ENCODE measurements around the gene SLC6A12. TPM values are rescaled to one million over a fixed set of nuclear protein-coding genes. Genes with fewer than 3 reads are reported as not detected.
"Not testable (repeated sequence)": the region's sequence is repeated elsewhere in the genome, so short reads cannot be mapped to it uniquely, and the experiment has no call there.

Gene SLC6A12
- total RNA-seq, 1 donor from 2014 or later = not detected

GRCh38 chr12:237026-237815, 23.3 kb upstream of the SLC6A12 start:
- Histone ChIP-seq H3K9me3 (ENCODE audit: control insufficient read depth in 3 of 3, low read length in 3 of 3) (peaks cover 0 to 2% (median 0%) of the 10 kb centered on the region in 3 donors), H3K9ac (ENCODE audit: low read depth in 1 of 3, low read length in 3 of 3) (no peak overlapping the region), H3K36me3 (ENCODE audit: control insufficient read depth in 3 of 3, insufficient read depth in 3 of 3, low read length in 3 of 3) (no peaks in the 10 kb centered on the region), H3K27me3 (ENCODE audit: control insufficient read depth in 3 of 3, insufficient read depth in 3 of 3, low read length in 3 of 3) (peaks cover 0 to 6% (median 0%) of the 10 kb centered on the region in 3 donors), H3K4me1 (ENCODE audit: control insufficient read depth in 3 of 3, insufficient read depth in 3 of 3, low read length in 3 of 3) (peaks cover 17 to 20% (median 17%) of the 10 kb centered on the region in 3 donors), H3K4me3 (ENCODE audit: low read length in 3 of 3) (no peak overlapping the region), H3K27ac (ENCODE audit: low read depth, low read length) (no peak overlapping the region)

GRCh38 chr12:236445-236844, 22.5 kb upstream of the SLC6A12 start:
- Histone ChIP-seq H3K36me3 (ENCODE audit: control insufficient read depth in 3 of 3, insufficient read depth in 3 of 3, low read length in 3 of 3) (no peaks in the 10 kb centered on the region), H3K4me3 (ENCODE audit: low read length in 3 of 3) (no peak overlapping the region), H3K27ac (ENCODE audit: low read depth, low read length) (no peak overlapping the region)

GRCh38 chr12:235967-236366, 22.0 kb upstream of the SLC6A12 start:
- H3K36me3 ChIP-seq (ENCODE audit: control insufficient read depth in 3 of 3, insufficient read depth in 3 of 3, low read length in 3 of 3); H3K27ac ChIP-seq (ENCODE audit: low read depth, low read length); H3K9me3 ChIP-seq (ENCODE audit: control insufficient read depth in 3 of 3, low read length in 3 of 3); H3K9ac ChIP-seq (ENCODE audit: low read depth in 1 of 3, low read length in 3 of 3); H3K27me3 ChIP-seq (ENCODE audit: control insufficient read depth in 3 of 3, insufficient read depth in 3 of 3, low read length in 3 of 3); H3K4me3 ChIP-seq (ENCODE audit: low read length in 3 of 3): not testable (repeated sequence)
- H3K4me1 ChIP-seq (ENCODE audit: control insufficient read depth in 3 of 3, insufficient read depth in 3 of 3, low read length in 3 of 3) = peaks cover 19 to 31% (median 19%) of the 10 kb centered on the region in 3 donors

More at GRCh38 chr12:236445-236844, 22.5 kb upstream of the SLC6A12 start:
- Histone ChIP-seq H3K9me3 (ENCODE audit: control insufficient read depth in 3 of 3, low read length in 3 of 3) (peaks cover 0 to 2% (median 0%) of the 10 kb centered on the region in 3 donors), H3K9ac (ENCODE audit: low read depth in 1 of 3, low read length in 3 of 3) (no peak overlapping the region), H3K27me3 (ENCODE audit: control insufficient read depth in 3 of 3, insufficient read depth in 3 of 3, low read length in 3 of 3) (peaks cover 0 to 2% (median 0%) of the 10 kb centered on the region in 3 donors), H3K4me1 (ENCODE audit: control insufficient read depth in 3 of 3, insufficient read depth in 3 of 3, low read length in 3 of 3) (peaks cover 19 to 27% (median 19%) of the 10 kb centered on the region in 3 donors)

GRCh38 chr12:234891-235415, 21.0 kb upstream of the SLC6A12 start:
- Histone ChIP-seq H3K9ac (ENCODE audit: low read depth in 1 of 3, low read length in 3 of 3) (no peak overlapping the region), H3K36me3 (ENCODE audit: control insufficient read depth in 3 of 3, insufficient read depth in 3 of 3, low read length in 3 of 3) (no peaks in the 10 kb centered on the region), H3K27me3 (ENCODE audit: control insufficient read depth in 3 of 3, insufficient read depth in 3 of 3, low read length in 3 of 3) (peaks cover 0 to 4% (median 0%) of the 10 kb centered on the region in 3 donors), H3K4me3 (ENCODE audit: low read length in 3 of 3) (no peak overlapping the region), H3K4me1 (ENCODE audit: control insufficient read depth in 3 of 3, insufficient read depth in 3 of 3, low read length in 3 of 3) (peaks cover 19 to 33% (median 19%) of the 10 kb centered on the region in 3 donors), H3K9me3 (ENCODE audit: control insufficient read depth in 3 of 3, low read length in 3 of 3) (peaks cover 0 to 2% (median 0%) of the 10 kb centered on the region in 3 donors), H3K27ac (ENCODE audit: low read depth, low read length) (no peak overlapping the region)

- Histone ChIP-seq H3K4me3 (ENCODE audit: low read length in 3 of 3) (peak overlapping the region in 1 of 3 donors; percentile 17), H3K27me3 (ENCODE audit: control insufficient read depth in 3 of 3, insufficient read depth in 3 of 3, low read length in 3 of 3) (peaks cover 0 to 4% (median 0%) of the 10 kb centered on the region in 3 donors), H3K4me1 (ENCODE audit: control insufficient read depth in 3 of 3, insufficient read depth in 3 of 3, low read length in 3 of 3) (peaks cover 19 to 36% (median 19%) of the 10 kb centered on the region in 3 donors), H3K36me3 (ENCODE audit: control insufficient read depth in 3 of 3, insufficient read depth in 3 of 3, low read length in 3 of 3) (no peaks in the 10 kb centered on the region), H3K9ac (ENCODE audit: low read depth in 1 of 3, low read length in 3 of 3) (no peak overlapping the region), H3K9me3 (ENCODE audit: control insufficient read depth in 3 of 3, low read length in 3 of 3) (peaks cover 0 to 2% (median 0%) of the 10 kb centered on the region in 3 donors), H3K27ac (ENCODE audit: low read depth, low read length) (peak overlapping the region; percentile 59)
These were observed 20.1 kb upstream of the SLC6A12 start for GRCh38 chr12:234019-234418.

GRCh38 chr12:233615-233968, 19.6 kb upstream of the SLC6A12 start:
- Histone ChIP-seq H3K4me3 (ENCODE audit: low read length in 3 of 3) (peak overlapping the region in 2 of 3 donors; percentile 17 to 43), H3K9me3 (ENCODE audit: control insufficient read depth in 3 of 3, low read length in 3 of 3) (peaks cover 0 to 2% (median 0%) of the 10 kb centered on the region in 3 donors), H3K27me3 (ENCODE audit: control insufficient read depth in 3 of 3, insufficient read depth in 3 of 3, low read length in 3 of 3) (peaks cover 0 to 4% (median 0%) of the 10 kb centered on the region in 3 donors), H3K27ac (ENCODE audit: low read depth, low read length) (peak overlapping the region; percentile 59), H3K36me3 (ENCODE audit: control insufficient read depth in 3 of 3, insufficient read depth in 3 of 3, low read length in 3 of 3) (no peaks in the 10 kb centered on the region), H3K9ac (ENCODE audit: low read depth in 1 of 3, low read length in 3 of 3) (peak overlapping the region in 1 of 3 donors; percentile 7), H3K4me1 (ENCODE audit: control insufficient read depth in 3 of 3, insufficient read depth in 3 of 3, low read length in 3 of 3) (peaks cover 19 to 36% (median 19%) of the 10 kb centered on the region in 3 donors)

- Histone ChIP-seq H3K9ac (ENCODE audit: low read depth in 1 of 3, low read length in 3 of 3) (peak overlapping the region; percentile 7 to 79 (median 19)), H3K9me3 (ENCODE audit: control insufficient read depth in 3 of 3, low read length in 3 of 3) (peaks cover 0 to 2% (median 0%) of the 10 kb centered on the region in 3 donors), H3K27me3 (ENCODE audit: control insufficient read depth in 3 of 3, insufficient read depth in 3 of 3, low read length in 3 of 3) (peaks cover 0 to 4% (median 0%) of the 10 kb centered on the region in 3 donors), H3K27ac (ENCODE audit: low read depth, low read length) (peak overlapping the region; percentile 59), H3K36me3 (ENCODE audit: control insufficient read depth in 3 of 3, insufficient read depth in 3 of 3, low read length in 3 of 3) (no peaks in the 10 kb centered on the region), H3K4me1 (ENCODE audit: control insufficient read depth in 3 of 3, insufficient read depth in 3 of 3, low read length in 3 of 3) (peaks cover 19 to 36% (median 19%) of the 10 kb centered on the region in 3 donors), H3K4me3 (ENCODE audit: low read length in 3 of 3) (peak overlapping the region; percentile 43 to 63 (median 46))
These were observed 19.0 kb upstream of the SLC6A12 start for GRCh38 chr12:232731-233614.

GRCh38 chr12:230925-231671, 17.1 kb upstream of the SLC6A12 start:
- H3K27ac ChIP-seq (ENCODE audit: low read depth, low read length) = no peak overlapping the region
- peaks cover 19 to 36% (median 19%) of the 10 kb centered on the region in 3 donors for H3K4me1 ChIP-seq (ENCODE audit: control insufficient read depth in 3 of 3, insufficient read depth in 3 of 3, low read length in 3 of 3)
- H3K9me3 ChIP-seq (ENCODE audit: control insufficient read depth in 3 of 3, low read length in 3 of 3) = peaks cover 0 to 2% (median 0%) of the 10 kb centered on the region in 3 donors
- peaks cover 2 to 3% (median 3%) of the 10 kb centered on the region in 3 donors for H3K27me3 ChIP-seq (ENCODE audit: control insufficient read depth in 3 of 3, insufficient read depth in 3 of 3, low read length in 3 of 3)
- no peaks in the 10 kb centered on the region for H3K36me3 ChIP-seq (ENCODE audit: control insufficient read depth in 3 of 3, insufficient read depth in 3 of 3, low read length in 3 of 3)
- H3K4me3 ChIP-seq (ENCODE audit: low read length in 3 of 3) = no peak overlapping the region
- no peak overlapping the region for H3K9ac ChIP-seq (ENCODE audit: low read depth in 1 of 3, low read length in 3 of 3)

All from skeletal muscle tissue (tissue), 4 donors.